GM23338 (cell line): ENCODE results near the gene MND1. TPM values are rescaled to one million over a fixed set of nuclear protein-coding genes. Genes with fewer than 3 reads are reported as not detected.

ENCODE experiments used
- ATAC-seq: fragments of 200-7000 bp; cut with Tn5 transposase; 3 replicates; pipeline ENCODE4 v1.9.1; 2020
- DNase-seq: peaks from one replicate; pipeline ENCODE4 v3.0.0-alpha.2; 2015; ENCODE audit warnings: low spot score
- H2AFZ ChIP-seq: fragments of 200-600 bp; sonication (generic); 2 replicates; pipeline ENCODE4 v1.8.0; 2016; ENCODE audit warnings: antibody characterized with exemption, mild to moderate bottlenecking, moderate library complexity
- H3F3A ChIP-seq: fragments of 200-600 bp; sonication (generic); replicated peaks from 2 replicates; pipeline ENCODE4 v1.8.0; 2017; ENCODE audit warnings: antibody characterized with exemption, mixed run types, low read depth
- H3K27ac ChIP-seq: fragments of 200-600 bp; sonication (generic); 2 replicates; pipeline ENCODE4 v1.6.1; 2016; ENCODE audit warnings: low read depth
- H3K27me3 ChIP-seq: fragments of 200-600 bp; sonication (generic); 2 replicates; pipeline ENCODE4 v1.8.0; 2016; ENCODE audit warnings: mild to moderate bottlenecking, mixed run types, moderate library complexity; ENCODE audit not compliant: insufficient read depth
- H3K36me3 ChIP-seq: fragments of 200-600 bp; sonication (generic); 2 replicates; pipeline ENCODE4 v1.8.0; 2016; ENCODE audit warnings: mild to moderate bottlenecking; ENCODE audit not compliant: insufficient read depth
- H3K4me1 ChIP-seq: fragments of 200-600 bp; sonication (generic); 2 replicates; pipeline ENCODE4 v1.8.0; 2016; ENCODE audit warnings: mild to moderate bottlenecking, moderate library complexity; ENCODE audit not compliant: insufficient read depth
- H3K4me2 ChIP-seq: fragments of 200-600 bp; sonication (generic); 2 replicates; pipeline ENCODE4 v1.7.1; 2017; ENCODE audit warnings: mixed run types
- H3K4me3 ChIP-seq: fragments of 200-600 bp; sonication (generic); 2 replicates; pipeline ENCODE4 v1.6.1; 2016; ENCODE audit warnings: mixed run types
- H3K79me2 ChIP-seq: fragments of 200-600 bp; sonication (generic); replicated peaks from 2 replicates; pipeline ENCODE4 v1.8.0; 2017; ENCODE audit warnings: mild to moderate bottlenecking; ENCODE audit not compliant: insufficient read depth
- H3K9me2 ChIP-seq: fragments of 200-600 bp; sonication (generic); 2 replicates; pipeline ENCODE4 v1.8.0; 2017; ENCODE audit not compliant: insufficient read depth
- H4K20me1 ChIP-seq: fragments of 200-600 bp; sonication (generic); replicated peaks from 2 replicates; pipeline ENCODE4 v1.8.0; 2017; ENCODE audit warnings: mild to moderate bottlenecking; ENCODE audit not compliant: insufficient read depth
- H3K27ac Mint-ChIP-seq: 2 replicates; pipeline ENCODE4 v1.8.0; 2020; ENCODE audit warnings: inconsistent platforms, mild to moderate bottlenecking, moderate library complexity, mixed read lengths
- H3K27me3 Mint-ChIP-seq: 3 replicates; pipeline ENCODE4 v1.8.0; 2022; ENCODE audit warnings: low read depth, mild to moderate bottlenecking, moderate library complexity, mixed read lengths, inconsistent platforms; ENCODE audit not compliant: insufficient read depth, poor library complexity
- H3K36me3 Mint-ChIP-seq: 3 replicates; pipeline ENCODE4 v1.8.0; 2021; ENCODE audit warnings: low read depth, mild to moderate bottlenecking, inconsistent platforms, moderate library complexity, mixed read lengths
- H3K4me1 Mint-ChIP-seq: 3 replicates; pipeline ENCODE4 v1.8.0; 2020; ENCODE audit warnings: mild to moderate bottlenecking, inconsistent platforms, mixed read lengths
- H3K4me3 Mint-ChIP-seq: 3 replicates; pipeline ENCODE4 v1.8.0; 2021; ENCODE audit warnings: moderate library complexity, mild to moderate bottlenecking, inconsistent platforms, mixed read lengths
- H3K9me3 Mint-ChIP-seq: 3 replicates; pipeline ENCODE4 v1.8.0; 2020; ENCODE audit warnings: moderate library complexity, mild to moderate bottlenecking, inconsistent platforms, mixed read lengths
- CREB1 ChIP-seq: fragments of 250-450 bp; sonication (Bioruptor Pico); IDR thresholded peaks from 2 replicates; pipeline ENCODE4 v1.5.0; 2020; ENCODE audit warnings: low read depth, mild to moderate bottlenecking, moderate library complexity
- CTCF ChIP-seq, 2 experiments: fragments of 200-600 bp in 1 of 2; sonication (generic) in 1 of 2; conservative IDR thresholded peaks; 2 replicates each; pipeline versions ENCODE4 v1.5.1 to v1.6.1; 2016 to 2017; ENCODE audit warnings: antibody characterized with exemption in 2 of 2, low read depth in 2 of 2, mild to moderate bottlenecking in 2 of 2, moderate library complexity in 1 of 2
- ETS1 ChIP-seq: IDR thresholded peaks from 2 replicates; pipeline ENCODE4 v1.6.1; 2016; ENCODE audit warnings: antibody characterized with exemption
- EZH2 ChIP-seq: fragments of 200-600 bp; sonication (generic); IDR thresholded peaks from one replicate; pipeline ENCODE4 v1.8.0; 2017; ENCODE audit warnings: antibody characterized with exemption, mild to moderate bottlenecking, low read depth; ENCODE audit not compliant: unreplicated experiment
- EZH2phosphoT487 ChIP-seq: fragments of 200-600 bp; sonication (generic); IDR thresholded peaks from one replicate; pipeline ENCODE4 v1.8.1; 2018; ENCODE audit warnings: antibody characterized with exemption; ENCODE audit not compliant: unreplicated experiment
- JUNB ChIP-seq: IDR thresholded peaks from one replicate; pipeline ENCODE4 v1.6.1; 2016; ENCODE audit warnings: antibody characterized with exemption; ENCODE audit not compliant: unreplicated experiment
- NANOG ChIP-seq: IDR thresholded peaks from 2 replicates; pipeline ENCODE4 v1.6.1; 2016; ENCODE audit warnings: antibody characterized with exemption, borderline replicate concordance
- POLR2AphosphoS5 ChIP-seq: IDR thresholded peaks from 2 replicates; pipeline ENCODE4 v1.6.1; 2016; ENCODE audit warnings: antibody characterized with exemption, low read depth
- ZNF114 ChIP-seq: fragments of 250-450 bp; sonication (Bioruptor Pico); IDR thresholded peaks from 2 replicates; pipeline ENCODE4 v1.5.0; 2020; ENCODE audit warnings: mild to moderate bottlenecking, moderate library complexity
- ZNF462 ChIP-seq: fragments of 250-450 bp; sonication (Bioruptor Pico); IDR thresholded peaks from 2 replicates; pipeline ENCODE4 v1.5.0; 2020; ENCODE audit warnings: mild to moderate bottlenecking, moderate library complexity
- polyA plus RNA-seq: library from polyadenylated mRNA; unstranded; fragments of >200 nt; fragmentation: Nextera tagmentation; extraction: Ambion mirVana; gene quantifications from 2 replicates; pipeline ENCODE4 v1.2.1, GENCODE V29; 2016
- total RNA-seq: library from RNA; depleted of rRNA; stranded (reverse); fragments of >200 nt; shearing (Covaris generic); gene quantifications from 2 replicates; pipeline ENCODE4 v1.2.3, GENCODE V29; 2014

Gene MND1
- total and polyA plus RNA-seq, 2 experiments from 2014 or later, result 22.5 to 63.5 TPM

DNA sequence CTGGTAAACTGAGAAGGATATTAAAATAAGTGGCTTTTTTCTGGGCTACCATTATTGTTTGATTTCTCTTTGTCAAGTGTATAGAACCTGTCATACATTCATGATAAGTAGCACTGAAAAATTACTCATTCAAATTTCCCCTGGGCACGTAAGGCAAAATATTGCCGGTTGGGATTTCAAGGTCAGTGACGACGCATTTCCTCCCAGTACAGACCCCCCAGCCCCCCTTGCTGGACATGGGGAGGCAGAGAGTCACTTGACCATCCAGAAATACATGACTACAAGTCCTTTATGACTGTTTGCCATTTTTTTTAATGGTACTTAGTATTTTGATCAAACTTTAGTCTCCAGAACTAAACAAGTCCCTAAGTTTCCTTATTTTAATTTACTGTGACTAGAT is 6.8 kb upstream of the MND1 start:
- Mint-ChIP-seq H3K4me1 (peaks cover 19% of the 10 kb centered on the region), H3K36me3 (no peaks in the 10 kb centered on the region), H3K4me3 (no peak overlapping the region), H3K27ac (no peak overlapping the region; the same call in 1 of the 2 replicates), H3K9me3 (no peaks in the 10 kb centered on the region), H3K27me3 (no peaks in the 10 kb centered on the region)
- H4K20me1 ChIP-seq, result no peaks in the 10 kb centered on the region
- no peaks in the 10 kb centered on the region for H3K27me3 ChIP-seq
- H3K4me3 ChIP-seq, result no peak overlapping the region
- TF ChIP-seq CTCF (conservative IDR thresholded peaks at IDR 0.05; ENCODE audit: low read depth in 2 of 2), result no peak
- H2AFZ ChIP-seq, result no peak overlapping the region
- no peak overlapping the region for H3K4me2 ChIP-seq
- H3F3A ChIP-seq, result no peaks in the 10 kb centered on the region
- no peaks in the 10 kb centered on the region for H3K9me2 ChIP-seq
- H3K4me1 ChIP-seq, result peaks cover 21% of the 10 kb centered on the region
- H3K79me2 ChIP-seq, result no peaks in the 10 kb centered on the region
- H3K36me3 ChIP-seq, result no peaks in the 10 kb centered on the region
- ATAC-seq (no peak), DNase-seq (no peak)
- no peak overlapping the region for H3K27ac ChIP-seq

DNA sequence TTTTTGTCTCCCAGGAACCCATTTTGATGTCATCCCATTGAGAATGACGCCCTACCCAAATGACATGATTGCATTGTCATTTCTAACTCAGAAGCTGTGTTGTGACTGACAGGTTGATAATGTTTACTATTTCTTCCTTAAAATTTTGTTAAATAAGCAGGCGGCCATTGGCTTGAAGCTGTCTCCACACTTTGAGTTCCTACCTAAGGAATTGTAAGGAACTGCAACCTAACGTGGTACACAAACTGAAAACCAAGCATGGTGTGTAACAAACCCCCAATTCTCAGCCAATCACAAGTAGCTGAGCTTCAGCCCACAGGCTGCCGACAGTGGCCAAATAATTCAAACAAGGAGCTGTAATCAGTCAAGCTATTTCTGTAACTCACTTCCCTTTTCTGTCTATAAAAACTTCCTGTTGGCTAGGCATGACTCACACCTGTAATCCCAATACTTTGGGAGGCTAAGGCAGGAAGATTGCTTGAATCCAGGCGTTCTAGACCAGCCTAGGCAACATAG is 2.9 kb upstream of the MND1 start:
- no peaks in the 10 kb centered on the region for H3K36me3 ChIP-seq
- no peaks in the 10 kb centered on the region for H3K9me3 Mint-ChIP-seq
- H3K36me3 Mint-ChIP-seq, result no peaks in the 10 kb centered on the region; the same call in 2 of the 3 replicates
- H3K9me2 ChIP-seq, result no peaks in the 10 kb centered on the region
- peaks cover 10% of the 10 kb centered on the region for H3K27me3 Mint-ChIP-seq
- no peaks in the 10 kb centered on the region for H4K20me1 ChIP-seq
- ATAC-seq, result no peak
- no peak overlapping the region for H3K4me3 Mint-ChIP-seq
- H3K4me3 ChIP-seq, result no peak overlapping the region
- TF ChIP-seq JUNB (no peak), ZNF462 (CRISPR knock-in tag) (no peak), POLR2AphosphoS5 (no peak), ZNF114 (CRISPR knock-in tag) (no peak), EZH2phosphoT487 (no peak), EZH2 (no peak), ETS1 (no peak), CREB1 (CRISPR knock-in tag) (no peak), NANOG (no peak), CTCF (conservative IDR thresholded peaks at IDR 0.05; ENCODE audit: low read depth in 2 of 2) (no peak)
- H2AFZ ChIP-seq, result no peak overlapping the region
- peaks cover 11% of the 10 kb centered on the region for H3K79me2 ChIP-seq
- no peak overlapping the region for H3K27ac ChIP-seq
- H3K4me1 ChIP-seq, result peaks cover 14% of the 10 kb centered on the region
- no peak for DNase-seq
- no peak overlapping the region for H3K27ac Mint-ChIP-seq
- H3K27me3 ChIP-seq, result 0 out of 2 replicates have a peak, but pooled peaks cover 8% of the 10 kb centered on the region
- no peaks in the 10 kb centered on the region for H3F3A ChIP-seq
- H3K4me2 ChIP-seq, result no peak overlapping the region
- H3K4me1 Mint-ChIP-seq, result peaks cover 8% of the 10 kb centered on the region
